22Rv1 (cell line): ENCODE data around the gene CD58.

Source experiments
- ZFX ChIP-seq: fragments of 450-650 bp; IDR thresholded peaks from 2 replicates; pipeline ENCODE4 v1.6.1; 2017; ENCODE audit warnings: antibody characterized with exemption, borderline replicate concordance
- TF ChIP-seq, protein P1 (sequence below): fragments of 450-650 bp; IDR thresholded peaks from 2 replicates; pipeline ENCODE4 v1.5.1; 2017; ENCODE audit warnings: mild to moderate bottlenecking

DNA sequence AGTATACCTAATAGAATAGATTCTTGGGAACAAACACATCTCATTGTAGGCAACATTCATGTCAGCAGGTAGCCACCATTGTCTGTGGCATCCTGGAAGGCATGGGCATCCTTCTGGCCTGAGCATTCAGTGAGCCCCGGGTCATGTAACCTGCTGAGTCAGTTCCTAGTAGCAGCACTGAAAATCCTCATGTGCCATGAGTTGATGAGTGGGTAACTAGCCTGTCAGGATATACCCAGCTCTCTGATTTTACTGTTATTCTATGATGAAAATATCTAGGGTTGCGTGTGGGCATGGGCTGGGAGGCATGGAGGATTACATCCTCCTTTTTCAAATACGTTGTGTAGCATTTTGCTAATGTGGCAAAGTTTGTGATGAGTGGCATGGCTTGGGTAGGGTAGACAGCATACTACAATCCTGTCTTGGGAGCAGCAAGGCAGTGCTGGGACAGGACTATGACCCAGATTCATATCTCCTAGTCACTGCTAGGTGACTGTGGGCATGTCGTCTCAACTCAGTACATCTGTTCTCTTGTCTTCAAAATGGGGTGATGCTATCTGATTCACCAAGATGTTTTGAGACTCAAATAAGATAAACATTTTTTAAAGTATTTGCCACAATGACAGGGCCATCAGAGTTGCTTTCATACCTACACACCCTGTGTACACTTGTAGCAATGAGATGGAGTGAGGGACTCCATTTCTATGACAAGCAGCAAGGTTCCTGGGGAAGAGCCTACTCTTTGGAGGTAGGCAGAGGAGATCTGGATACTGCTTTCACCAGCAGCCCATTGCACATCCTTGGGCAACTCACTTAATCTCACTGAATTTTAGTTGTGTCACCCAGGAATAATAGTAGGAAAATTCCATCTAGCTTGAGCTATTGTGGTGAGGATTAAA lies 62.5 kb downstream of the CD58 start:
- TF ChIP-seq, protein P1, sequence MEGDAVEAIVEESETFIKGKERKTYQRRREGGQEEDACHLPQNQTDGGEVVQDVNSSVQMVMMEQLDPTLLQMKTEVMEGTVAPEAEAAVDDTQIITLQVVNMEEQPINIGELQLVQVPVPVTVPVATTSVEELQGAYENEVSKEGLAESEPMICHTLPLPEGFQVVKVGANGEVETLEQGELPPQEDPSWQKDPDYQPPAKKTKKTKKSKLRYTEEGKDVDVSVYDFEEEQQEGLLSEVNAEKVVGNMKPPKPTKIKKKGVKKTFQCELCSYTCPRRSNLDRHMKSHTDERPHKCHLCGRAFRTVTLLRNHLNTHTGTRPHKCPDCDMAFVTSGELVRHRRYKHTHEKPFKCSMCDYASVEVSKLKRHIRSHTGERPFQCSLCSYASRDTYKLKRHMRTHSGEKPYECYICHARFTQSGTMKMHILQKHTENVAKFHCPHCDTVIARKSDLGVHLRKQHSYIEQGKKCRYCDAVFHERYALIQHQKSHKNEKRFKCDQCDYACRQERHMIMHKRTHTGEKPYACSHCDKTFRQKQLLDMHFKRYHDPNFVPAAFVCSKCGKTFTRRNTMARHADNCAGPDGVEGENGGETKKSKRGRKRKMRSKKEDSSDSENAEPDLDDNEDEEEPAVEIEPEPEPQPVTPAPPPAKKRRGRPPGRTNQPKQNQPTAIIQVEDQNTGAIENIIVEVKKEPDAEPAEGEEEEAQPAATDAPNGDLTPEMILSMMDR = no peak
- no peak for TF ChIP-seq ZFX
